GM12878 (cell line): ENCODE measurements around the gene RNF13. TPM values are rescaled to one million over a fixed set of nuclear protein-coding genes. Genes with fewer than 3 reads are reported as not detected.

Experiments
- ATAC-seq: fragments of 200-7000 bp; cut with Tn5 transposase; 3 replicates; pipeline ENCODE4 v1.9.1; 2020; ENCODE audit warnings: mild to moderate bottlenecking, moderate library complexity
- BruUV-seq: library from RNA; stranded (reverse); fragments of 400-500 nt; replicated peaks from 2 replicates; lab custom pipeline; 2021; lab: Mats Ljungman, UMichigan
- CTCF ChIA-PET: fragments of 300-600 bp; sonication (Branson Sonifier 250); formaldehyde crosslinking; extraction: SDS; loops from one replicate; lab custom pipeline; 2021; ENCODE audit warnings: inconsistent platforms; lab: Yijun Ruan, JAX
- POLR2A ChIA-PET: fragments of 350-600 bp; formaldehyde crosslinking; extraction: SDS; loops from one replicate; lab custom pipeline; 2021; ENCODE audit warnings: inconsistent platforms; lab: Charles Lee
- RAD21 ChIA-PET: fragments of 300-600 bp; sonication (Branson Sonifier 250); formaldehyde crosslinking; loops from one replicate; lab custom pipeline; 2023; ENCODE audit warnings: antibody characterized with exemption; ENCODE audit not compliant: unreplicated experiment; lab: Charles Lee
- SMC1A ChIA-PET: fragments of 300-600 bp; sonication (Branson Sonifier 250); formaldehyde crosslinking; loops from one replicate; lab custom pipeline; 2023; ENCODE audit not compliant: unreplicated experiment, uncharacterized antibody; lab: Charles Lee
- DNase-seq: peaks from one replicate; pipeline ENCODE4 v3.0.0-alpha.2; 2011; ENCODE audit warnings: low read depth, low spot score
- FAIRE-seq: peaks from 3 replicates; lab custom pipeline; 2011; peaks lifted over from hg19 to GRCh38; lab: Jason Lieb, UNC
- H2AFZ ChIP-seq: 2 replicates; pipeline ENCODE4 v1.6.0; 2011; ENCODE audit warnings: low read depth, low read length, control low read depth; ENCODE audit not compliant: control insufficient read depth
- H3K27ac ChIP-seq: 2 replicates; pipeline ENCODE4 v1.5.1; 2011; ENCODE audit warnings: control low read depth; ENCODE audit not compliant: control insufficient read depth, insufficient read depth
- H3K27me3 ChIP-seq, 2 experiments: replicated peaks in 1 of 2; 2 replicates each; pipeline versions ENCODE4 v1.6.0 to v1.6.1; 2011; ENCODE audit warnings: low read length in 1 of 2; ENCODE audit not compliant: control insufficient read depth in 2 of 2, insufficient read depth in 2 of 2
- H3K36me3 ChIP-seq, 2 experiments: 2 replicates each; pipeline ENCODE4 v1.5.1; 2011; ENCODE audit warnings: low read length in 1 of 2; ENCODE audit not compliant: control insufficient read depth in 2 of 2, insufficient read depth in 2 of 2
- H3K4me1 ChIP-seq: 2 replicates; pipeline ENCODE4 v1.6.1; 2011; ENCODE audit warnings: mild to moderate bottlenecking, low read length, moderate library complexity, mixed read lengths; ENCODE audit not compliant: control insufficient read depth, insufficient read depth
- H3K4me2 ChIP-seq: 2 replicates; pipeline ENCODE4 v1.6.0; 2011; ENCODE audit warnings: control low read depth; ENCODE audit not compliant: control insufficient read depth, insufficient read depth
- H3K4me3 ChIP-seq: fragments of 200-600 bp; sonication (generic); 2 replicates; pipeline ENCODE4 v1.5.1; 2016
- H3K79me2 ChIP-seq: 2 replicates; pipeline ENCODE4 v1.6.0; 2011; ENCODE audit warnings: low read length; ENCODE audit not compliant: control insufficient read depth, insufficient read depth
- H3K9ac ChIP-seq: 2 replicates; pipeline ENCODE4 v1.8.0; 2011; ENCODE audit warnings: low read length, control low read depth, mixed read lengths; ENCODE audit not compliant: control insufficient read depth, insufficient read depth
- H3K9me3 ChIP-seq: replicated peaks from 3 replicates; pipeline ENCODE4 v1.5.1; 2011; ENCODE audit warnings: mild to moderate bottlenecking, low read length; ENCODE audit not compliant: control insufficient read depth, insufficient read depth
- H4K20me1 ChIP-seq: 2 replicates; pipeline ENCODE4 v1.6.0; 2011; ENCODE audit not compliant: control insufficient read depth, insufficient read depth
- FOXM1 ChIP-seq: IDR thresholded peaks from 2 replicates; pipeline ENCODE4 v1.6.1; 2012; ENCODE audit warnings: low read depth, mild to moderate bottlenecking, inconsistent platforms, low read length, moderate library complexity
- IRF4 ChIP-seq: IDR thresholded peaks from 2 replicates; pipeline ENCODE4 v1.6.1; 2011; ENCODE audit warnings: low read depth, low read length
- MYB ChIP-seq: fragments of 150-350 bp; IDR thresholded peaks from 2 replicates; pipeline ENCODE4 v1.6.1; 2014; ENCODE audit warnings: mild to moderate bottlenecking, low read depth, low read length, borderline replicate concordance
- NR2F1 ChIP-seq: fragments of 450-650 bp; conservative IDR thresholded peaks from 2 replicates; pipeline ENCODE4 v1.6.1; 2017; ENCODE audit warnings: mild to moderate bottlenecking
- PAX8 ChIP-seq: fragments of 450-650 bp; IDR thresholded peaks from 2 replicates; pipeline ENCODE4 v1.6.1; 2017; ENCODE audit warnings: mild to moderate bottlenecking, moderate library complexity
- SPI1 ChIP-seq: IDR thresholded peaks from 2 replicates; pipeline ENCODE4 v1.6.1; 2011; ENCODE audit warnings: low read depth, mild to moderate bottlenecking, low read length, moderate library complexity, borderline replicate concordance; ENCODE audit not compliant: insufficient read depth
- WRNIP1 ChIP-seq: IDR thresholded peaks from 2 replicates; pipeline ENCODE4 v1.6.1; 2011; ENCODE audit warnings: low read depth, low read length, improper control_type of control experiment, borderline replicate concordance
- ZBED1 ChIP-seq: IDR thresholded peaks from 2 replicates; pipeline ENCODE4 v1.6.1; 2016; ENCODE audit warnings: borderline replicate concordance
- WGBS: methylation state at CpG from one replicate; pipeline ENCODE4 v1.1.6; 2016; ENCODE audit warnings: low lambda C conversion rate; ENCODE audit not compliant: insufficient replicate concordance, insufficient coverage; ENCODE audit errors: missing lambda C conversion rate; 5-methylcytosine and 5-hydroxymethylcytosine counted together
- in situ Hi-C: fragments of 300-500 bp; cut with MboI; formaldehyde crosslinking; loops from 9 replicates; pipeline ENCODE4 v1.14.3; 2018; ENCODE audit warnings: mixed read lengths
- intact Hi-C: fragments of 100-400 bp; cut with micrococcal nuclease; formaldehyde crosslinking; loops from one replicate; pipeline ENCODE4 v1.14.2; 2022; ENCODE audit not compliant: unreplicated experiment
- polyA plus RNA-seq, 11 experiments: library from polyadenylated mRNA; depleted of rRNA in 4 of 11; unstranded in 6 of 11; stranded (reverse) in 5 of 11; fragments of >200 nt; fragmentation: Nextera tagmentation in 4 of 11; fragmentation: Illumina TruSeq in 1 of 11; extraction: Ambion mirVana in 4 of 11; extraction: Trizol in 1 of 11; gene quantifications; 1 replicate in 1 of 11; 2 replicates in 10 of 11; pipeline versions ENCODE4 v1.2.1 to v1.2.3, GENCODE V29; 2011 to 2016; ENCODE audit warnings: inconsistent platforms in 2 of 11, missing spikeins in 2 of 11, low read depth in 1 of 11
- total RNA-seq, 4 experiments: library from RNA; depleted of rRNA in 3 of 4; stranded (reverse); fragments of >200 nt in 3 of 4; fragmentation: Illumina TruSeq in 1 of 4; extraction: Trizol in 1 of 4; gene quantifications; 2 replicates each; pipeline versions ENCODE4 v1.2.1 to v1.2.3, GENCODE V29; 2013 to 2021

The RNF13 gene
- total and polyA plus RNA-seq, 10 of the 15 experiments (the other 5 are each of a cell fraction or from before 2014, with no cell fraction given): 18.9 to 73.4 (median 36.7) TPM

DNA sequence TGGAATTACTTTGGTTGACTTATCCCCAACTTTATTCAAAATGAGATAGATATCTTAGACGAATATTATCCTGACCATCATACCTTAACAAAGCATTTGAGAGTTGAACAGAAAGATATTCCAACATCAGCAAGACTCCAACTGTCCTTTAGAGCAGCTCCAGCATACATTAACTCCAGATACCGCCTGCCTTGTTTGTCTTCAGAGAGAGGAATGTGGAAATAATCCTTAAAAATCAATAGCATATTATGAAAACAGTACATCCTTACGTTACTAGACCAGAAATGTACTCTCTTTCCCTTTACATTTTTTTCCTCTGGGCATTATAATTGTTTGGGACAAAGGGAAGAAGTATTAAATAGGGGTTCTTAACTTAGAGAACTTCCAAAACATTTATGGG, 22.3 kb upstream of the RNF13 start:
- Histone ChIP-seq H3K4me3 (no peak overlapping the region), H3K4me1 (no peaks in the 10 kb centered on the region), H3K79me2 (no peaks in the 10 kb centered on the region), H2AFZ (no peak overlapping the region), H3K27me3 (peaks cover 0 to 4% of the 10 kb centered on the region in 2 experiments; a peak in 1 of 4 replicates), H3K9ac (no peak overlapping the region), H3K36me3 (no peaks in the 10 kb centered on the region), H4K20me1 (no peaks in the 10 kb centered on the region), H3K9me3 (no peaks in the 10 kb centered on the region), H3K27ac (no peak overlapping the region), H3K4me2 (no peak overlapping the region)
- ChIA-PET POLR2A (no interaction called here), CTCF (no interaction called here), RAD21 (interaction anchor here (1.2 kb wide), 1 partner anchor 15 kb away, joined by 3 read pairs; no protein-coding TSS in a partner anchor), SMC1A (interaction anchor here (2.6 kb wide), 1 partner anchor 19 kb away, joined by 6 read pairs; no protein-coding TSS in a partner anchor)
- FAIRE-seq (no peak), ATAC-seq (no peak), DNase-seq (no peak)
- TF ChIP-seq PAX8: no peak
- TF ChIP-seq NR2F1: no peak
- no peak for TF ChIP-seq IRF4
- no peak for TF ChIP-seq FOXM1
- no peak for TF ChIP-seq SPI1
- TF ChIP-seq MYB: no peak
- no peak for TF ChIP-seq WRNIP1
- no peak for TF ChIP-seq ZBED1
- BruUV-seq: no TSS peak
- 1% methylated on average over 3 of the region's 3 CpGs for WGBS
- in situ Hi-C loops (no loop called here), intact Hi-C loops (no loop called here)
